Measurements from ENCODE around the gene FRYL.
"Not testable (repeated sequence)": the region's sequence is repeated elsewhere in the genome, so short reads cannot be mapped to it uniquely, and the experiment has no call there.

Gene FRYL

GRCh38 chr4:48686369-48686768 is 93.7 kb downstream of the FRYL start:
- Histone ChIP-seq H3K4me1 (ENCODE audit: insufficient read depth, low read length) (peaks cover 11% of the 10 kb centered on the region), H3K9me3 (ENCODE audit: control insufficient read depth, insufficient read depth, low read length) (no peaks in the 10 kb centered on the region), H3K36me3 (ENCODE audit: insufficient read depth, low read length) (no peaks in the 10 kb centered on the region), H3K9ac (ENCODE audit: low read depth, low read length) (no peak overlapping the region)

DNA sequence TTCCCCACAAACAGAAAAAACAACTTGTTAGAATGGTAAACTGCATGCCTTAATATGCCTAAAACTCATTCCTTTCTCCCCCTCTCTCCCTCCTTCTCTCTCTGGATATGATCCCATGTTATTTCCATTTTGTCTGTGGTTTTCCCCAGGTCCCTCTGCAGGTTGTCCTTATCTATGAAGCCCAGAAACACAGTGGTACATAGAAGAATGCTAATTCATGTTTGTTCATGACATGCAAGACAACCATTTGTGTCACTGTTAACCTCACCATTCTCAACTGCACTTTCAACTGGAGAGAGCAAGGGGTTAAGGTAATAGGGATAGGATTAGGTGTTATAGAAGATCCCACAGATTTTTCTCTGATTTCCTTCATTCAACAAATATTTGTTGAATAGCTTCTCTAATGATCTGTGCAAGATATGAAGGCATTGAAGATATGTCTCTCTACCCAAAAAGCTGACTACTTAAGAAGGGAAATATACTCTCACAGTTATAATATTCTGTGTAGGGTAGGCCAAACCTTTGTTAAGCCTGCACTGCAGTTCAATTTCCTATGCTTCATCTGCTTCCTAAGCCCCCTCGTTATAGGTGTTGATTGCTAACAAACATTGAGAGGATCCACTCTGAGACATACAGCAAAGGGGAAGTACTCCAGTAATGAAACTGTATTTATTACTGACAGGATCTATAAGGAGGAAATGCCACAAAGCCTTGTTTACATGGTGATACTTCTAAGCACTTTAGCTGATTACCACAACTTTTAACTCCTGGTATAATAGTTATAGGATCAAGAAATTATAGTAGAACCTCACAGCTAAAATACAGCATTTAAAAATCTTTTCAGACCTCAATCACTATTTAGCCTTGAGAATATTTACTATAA is 96.1 kb downstream of the FRYL start:
- Histone ChIP-seq H3K4me1 (ENCODE audit: insufficient read depth, low read length) (peaks cover 11% of the 10 kb centered on the region), H3K9ac (ENCODE audit: low read depth, low read length) (no peak overlapping the region), H3K9me3 (ENCODE audit: control insufficient read depth, insufficient read depth, low read length) (no peaks in the 10 kb centered on the region), H3K36me3 (ENCODE audit: insufficient read depth, low read length) (no peaks in the 10 kb centered on the region)

GRCh38 chr4:48682870-48683269 is 97.2 kb downstream of the FRYL start:
- peaks cover 11% of the 10 kb centered on the region for H3K4me1 ChIP-seq (ENCODE audit: insufficient read depth, low read length)
- H3K9me3 ChIP-seq (ENCODE audit: control insufficient read depth, insufficient read depth, low read length); H3K9ac ChIP-seq (ENCODE audit: low read depth, low read length); H3K36me3 ChIP-seq (ENCODE audit: insufficient read depth, low read length): not testable (repeated sequence)

DNA sequence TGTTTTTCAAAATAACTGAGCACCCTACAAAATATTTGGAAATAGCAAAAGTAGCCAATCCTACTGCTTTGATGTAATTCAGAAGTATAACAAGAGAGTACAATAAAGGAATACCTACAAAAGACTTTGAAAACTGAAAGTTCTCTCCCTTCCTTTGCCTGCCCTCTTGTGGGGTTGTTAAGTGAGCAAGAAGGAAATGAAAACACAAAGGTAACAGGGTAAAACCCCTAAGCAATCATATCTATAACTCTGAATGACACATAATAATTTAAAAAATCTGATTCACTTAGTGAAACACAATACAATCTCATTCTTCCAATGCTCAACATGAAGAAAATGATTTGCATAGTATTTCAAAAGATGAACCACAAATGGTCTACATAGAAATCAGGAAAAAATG is 98.2 kb downstream of the FRYL start:
- Histone ChIP-seq H3K9ac (ENCODE audit: low read depth, low read length) (no peak overlapping the region), H3K36me3 (ENCODE audit: insufficient read depth, low read length) (no peaks in the 10 kb centered on the region), H3K4me1 (ENCODE audit: insufficient read depth, low read length) (peaks cover 7% of the 10 kb centered on the region; the same call in 1 of the 2 replicates), H3K9me3 (ENCODE audit: control insufficient read depth, insufficient read depth, low read length) (no peaks in the 10 kb centered on the region)

DNA sequence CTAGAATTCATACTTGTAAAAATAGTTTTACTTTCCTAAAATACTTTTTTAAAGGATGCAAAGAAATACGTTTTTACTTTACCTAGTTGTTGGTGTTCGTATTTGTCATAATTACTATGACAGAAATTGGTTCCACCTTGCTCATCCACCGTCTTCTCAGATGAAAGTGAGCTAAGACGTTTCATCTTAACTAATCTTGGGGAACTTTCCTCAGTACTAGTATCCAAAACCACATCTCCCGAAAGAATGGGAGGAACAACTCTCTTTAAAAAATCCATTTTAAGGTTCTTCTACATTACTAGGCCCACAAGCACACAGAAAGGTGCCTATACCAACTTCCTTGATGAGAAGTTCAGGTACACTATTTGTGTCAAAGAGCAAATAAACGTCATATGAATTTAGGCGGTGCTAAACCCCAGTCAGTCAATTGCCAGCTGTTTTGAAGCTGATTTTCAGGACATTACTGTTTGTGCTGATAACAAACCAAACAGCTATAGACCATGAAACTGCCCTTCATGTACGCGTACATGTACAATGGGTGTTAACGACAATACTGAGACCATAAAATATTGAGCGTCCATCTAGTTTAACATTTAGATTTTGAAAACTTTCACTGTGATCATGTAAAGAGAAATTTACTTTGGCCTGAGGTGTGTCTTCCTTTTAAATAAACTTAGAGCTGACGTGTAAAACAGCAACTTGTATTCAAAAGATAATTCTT is 99.1 kb downstream of the FRYL start:
- no peaks in the 10 kb centered on the region for H3K9me3 ChIP-seq (ENCODE audit: control insufficient read depth, insufficient read depth, low read length)
- no peaks in the 10 kb centered on the region for H3K36me3 ChIP-seq (ENCODE audit: insufficient read depth, low read length)
- peaks cover 7% of the 10 kb centered on the region; the same call in 1 of the 2 replicates for H3K4me1 ChIP-seq (ENCODE audit: insufficient read depth, low read length)
- no peak overlapping the region for H3K9ac ChIP-seq (ENCODE audit: low read depth, low read length)

DNA sequence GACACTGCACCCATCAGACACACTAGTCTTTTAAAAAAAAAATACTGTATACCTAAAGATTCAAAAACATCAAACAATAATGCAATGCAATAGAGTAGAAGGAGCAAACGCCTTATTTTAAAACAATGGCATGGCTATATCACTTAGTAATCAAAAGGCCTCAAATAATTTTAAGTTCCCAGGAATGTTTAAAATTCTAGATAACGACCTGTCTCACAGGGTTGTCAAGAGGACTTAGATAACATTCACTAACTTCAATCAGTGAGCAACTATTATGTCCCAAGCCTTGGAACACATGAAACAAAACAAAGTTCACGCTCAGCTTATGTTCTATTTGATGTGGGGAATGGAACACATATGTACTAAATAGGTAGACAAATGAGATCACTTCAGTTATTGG is 106.5 kb downstream of the FRYL start:
- no peak overlapping the region for H3K9ac ChIP-seq (ENCODE audit: low read depth, low read length)
- H3K9me3 ChIP-seq (ENCODE audit: control insufficient read depth, insufficient read depth, low read length): no peaks in the 10 kb centered on the region
- H3K4me1 ChIP-seq (ENCODE audit: insufficient read depth, low read length): peaks cover under 1% of the 10 kb centered on the region; the same call in 1 of the 2 replicates
- no peaks in the 10 kb centered on the region for H3K36me3 ChIP-seq (ENCODE audit: insufficient read depth, low read length)

- H3K4me1 ChIP-seq (ENCODE audit: insufficient read depth, low read length): peaks cover 5% of the 10 kb centered on the region
- no peaks in the 10 kb centered on the region for H3K9me3 ChIP-seq (ENCODE audit: control insufficient read depth, insufficient read depth, low read length)
- H3K9ac ChIP-seq (ENCODE audit: low read depth, low read length): no peak overlapping the region
- H3K36me3 ChIP-seq (ENCODE audit: insufficient read depth, low read length): no peaks in the 10 kb centered on the region
Measured at GRCh38 chr4:48670587-48670986, 109.5 kb downstream of the FRYL start.

- H3K9me3 ChIP-seq (ENCODE audit: control insufficient read depth, insufficient read depth, low read length): no peaks in the 10 kb centered on the region
Measured at GRCh38 chr4:48669086-48669485, 111.0 kb downstream of the FRYL start.

DNA sequence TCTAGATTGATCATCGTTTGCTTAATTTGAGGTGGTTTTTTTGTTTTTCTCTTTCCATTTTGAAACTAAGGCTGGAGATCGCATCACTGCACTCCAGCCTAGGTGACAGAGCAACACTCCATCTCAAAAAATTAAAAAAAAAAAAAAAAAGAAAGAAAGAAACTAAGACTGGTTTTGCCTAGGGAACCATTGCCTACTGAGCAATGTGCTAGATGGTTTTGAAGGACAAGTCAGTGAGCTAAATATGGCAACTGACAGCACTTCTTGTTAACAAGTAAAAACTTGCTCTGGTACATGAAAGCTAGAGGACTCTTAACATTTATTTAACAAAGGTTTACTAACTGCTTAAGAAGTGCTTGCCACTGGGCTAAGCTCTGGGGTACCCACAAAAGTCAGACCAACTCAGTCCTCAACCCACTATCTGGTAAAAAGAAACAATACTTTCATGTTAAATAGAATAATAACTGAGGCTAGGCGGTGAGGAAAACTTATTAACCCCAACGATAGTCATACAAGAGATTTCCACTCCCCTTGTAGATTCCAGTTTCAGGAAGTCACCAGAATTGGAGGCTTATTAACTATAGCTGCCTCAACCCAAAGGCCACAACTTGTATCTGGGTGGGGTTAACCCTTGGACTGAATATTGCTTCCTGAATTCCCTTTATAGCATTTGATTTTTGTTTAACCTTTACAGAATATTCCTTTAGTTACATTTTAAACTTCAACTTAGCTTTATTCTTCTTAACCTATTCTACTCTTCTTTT is 111.6 kb downstream of the FRYL start:
- Histone ChIP-seq H3K9me3 (ENCODE audit: control insufficient read depth, insufficient read depth, low read length) (no peaks in the 10 kb centered on the region), H3K4me1 (ENCODE audit: insufficient read depth, low read length) (peaks cover 5% of the 10 kb centered on the region), H3K36me3 (ENCODE audit: insufficient read depth, low read length) (no peaks in the 10 kb centered on the region), H3K9ac (ENCODE audit: low read depth, low read length) (no peak overlapping the region)

More at GRCh38 chr4:48669086-48669485, 111.0 kb downstream of the FRYL start:
- Histone ChIP-seq H3K4me1 (ENCODE audit: insufficient read depth, low read length) (peaks cover 5% of the 10 kb centered on the region), H3K36me3 (ENCODE audit: insufficient read depth, low read length) (no peaks in the 10 kb centered on the region), H3K9ac (ENCODE audit: low read depth, low read length) (no peak overlapping the region)

DNA sequence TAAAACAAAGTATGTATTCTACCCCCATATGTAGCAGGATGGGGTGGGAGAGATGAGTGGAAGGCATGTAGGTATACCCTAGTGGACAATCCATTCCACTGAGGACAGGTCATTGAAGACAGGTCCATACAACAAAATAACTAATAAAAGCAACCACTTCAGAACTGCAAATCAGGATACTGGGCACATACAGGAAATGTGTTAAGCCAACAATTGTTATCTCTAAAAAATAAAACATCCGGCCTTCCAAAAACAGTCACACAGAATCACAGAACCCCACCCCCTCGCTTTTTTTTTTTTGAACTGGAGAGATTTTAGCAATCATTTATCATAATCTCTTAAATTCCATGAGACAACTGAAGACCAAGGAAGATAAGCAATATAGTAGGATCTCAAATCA is 112.9 kb downstream of the FRYL start:
- Histone ChIP-seq H3K9me3 (ENCODE audit: control insufficient read depth, insufficient read depth, low read length) (no peaks in the 10 kb centered on the region), H3K9ac (ENCODE audit: low read depth, low read length) (no peak overlapping the region), H3K4me1 (ENCODE audit: insufficient read depth, low read length) (peaks cover 5% of the 10 kb centered on the region), H3K36me3 (ENCODE audit: insufficient read depth, low read length) (no peaks in the 10 kb centered on the region)

GRCh38 chr4:48665555-48666186 is 114.4 kb downstream of the FRYL start:
- H3K36me3 ChIP-seq (ENCODE audit: insufficient read depth, low read length): no peaks in the 10 kb centered on the region
- H3K9me3 ChIP-seq (ENCODE audit: control insufficient read depth, insufficient read depth, low read length): no peaks in the 10 kb centered on the region
- H3K4me1 ChIP-seq (ENCODE audit: insufficient read depth, low read length): peaks cover 5% of the 10 kb centered on the region
- H3K9ac ChIP-seq (ENCODE audit: low read depth, low read length): no peak overlapping the region

DNA sequence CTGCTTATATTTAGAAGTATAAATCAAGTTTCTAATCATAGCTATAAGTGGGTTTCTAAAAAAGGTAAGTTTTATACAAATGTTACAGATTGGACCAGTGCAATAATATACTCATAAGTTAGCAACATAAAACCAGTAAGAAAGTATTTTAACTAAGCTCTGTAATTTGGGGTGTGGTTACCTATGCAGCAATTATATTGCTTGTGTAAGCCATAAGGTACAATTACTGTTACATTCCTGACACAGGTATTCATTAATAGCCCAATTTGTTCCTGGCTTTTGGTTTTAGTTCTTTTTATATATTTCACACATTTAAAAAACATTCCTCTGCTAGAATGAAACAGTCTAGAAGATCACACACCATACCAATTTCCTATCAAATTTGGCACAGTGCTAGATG is 115.1 kb downstream of the FRYL start:
- Histone ChIP-seq H3K4me1 (ENCODE audit: insufficient read depth, low read length) (peaks cover 5% of the 10 kb centered on the region), H3K36me3 (ENCODE audit: insufficient read depth, low read length) (no peaks in the 10 kb centered on the region), H3K9ac (ENCODE audit: low read depth, low read length) (no peak overlapping the region)

DNA sequence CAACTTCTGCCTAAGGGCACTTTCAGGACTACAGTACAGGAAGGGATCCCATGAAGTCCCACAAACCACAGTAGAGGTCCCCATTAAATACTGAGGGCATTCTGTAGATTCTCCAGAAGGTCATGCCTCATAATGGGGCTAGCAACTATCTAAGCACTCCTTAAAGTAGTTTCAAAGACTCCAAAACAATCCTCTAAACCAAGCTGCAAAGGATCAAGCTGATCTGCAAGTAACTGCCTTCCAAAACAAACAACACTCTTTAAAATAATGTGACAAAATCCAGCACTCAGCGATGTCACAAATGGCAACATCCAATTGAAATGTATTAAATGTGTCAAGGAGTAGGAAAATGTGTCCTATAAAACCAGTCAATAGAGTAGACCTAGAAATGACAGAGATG is 118.7 kb downstream of the FRYL start:
- Histone ChIP-seq H3K9me3 (ENCODE audit: control insufficient read depth, insufficient read depth, low read length) (no peaks in the 10 kb centered on the region), H3K36me3 (ENCODE audit: insufficient read depth, low read length) (no peaks in the 10 kb centered on the region), H3K9ac (ENCODE audit: low read depth, low read length) (no peak overlapping the region), H3K4me1 (ENCODE audit: insufficient read depth, low read length) (no peaks in the 10 kb centered on the region)

More for the DNA sequence above, 115.1 kb downstream of the FRYL start:
- H3K9me3 ChIP-seq (ENCODE audit: control insufficient read depth, insufficient read depth, low read length): no peaks in the 10 kb centered on the region

DNA sequence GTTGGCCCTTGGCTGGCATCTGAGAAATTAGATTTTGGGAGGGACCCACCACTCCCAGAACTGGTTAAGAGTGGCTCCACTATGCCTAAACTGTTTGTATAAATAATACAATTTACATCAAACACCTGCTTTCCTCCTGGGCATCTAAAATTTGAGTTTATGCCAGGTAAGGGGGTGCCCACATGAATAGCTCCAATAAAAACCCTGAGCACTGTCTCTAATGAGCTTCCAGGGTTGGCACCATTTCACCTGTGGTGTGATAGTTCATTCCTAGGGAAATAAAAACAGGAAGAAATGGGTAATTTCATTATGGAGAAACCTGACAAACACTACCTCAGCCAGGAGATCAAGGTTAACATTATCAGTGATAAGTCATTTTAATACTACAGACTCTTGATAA is 119.7 kb downstream of the FRYL start:
- Histone ChIP-seq H3K9me3 (ENCODE audit: control insufficient read depth, insufficient read depth, low read length) (no peaks in the 10 kb centered on the region), H3K36me3 (ENCODE audit: insufficient read depth, low read length) (no peaks in the 10 kb centered on the region), H3K9ac (ENCODE audit: low read depth, low read length) (no peak overlapping the region), H3K4me1 (ENCODE audit: insufficient read depth, low read length) (no peaks in the 10 kb centered on the region)
